Measurements from ENCODE around the gene TRA2B. TPM values are rescaled to one million over a fixed set of nuclear protein-coding genes. Genes with fewer than 3 reads are reported as not detected.

Gene TRA2B
- polyA plus RNA-seq, 1 donor from 2014 or later = 637 TPM

DNA sequence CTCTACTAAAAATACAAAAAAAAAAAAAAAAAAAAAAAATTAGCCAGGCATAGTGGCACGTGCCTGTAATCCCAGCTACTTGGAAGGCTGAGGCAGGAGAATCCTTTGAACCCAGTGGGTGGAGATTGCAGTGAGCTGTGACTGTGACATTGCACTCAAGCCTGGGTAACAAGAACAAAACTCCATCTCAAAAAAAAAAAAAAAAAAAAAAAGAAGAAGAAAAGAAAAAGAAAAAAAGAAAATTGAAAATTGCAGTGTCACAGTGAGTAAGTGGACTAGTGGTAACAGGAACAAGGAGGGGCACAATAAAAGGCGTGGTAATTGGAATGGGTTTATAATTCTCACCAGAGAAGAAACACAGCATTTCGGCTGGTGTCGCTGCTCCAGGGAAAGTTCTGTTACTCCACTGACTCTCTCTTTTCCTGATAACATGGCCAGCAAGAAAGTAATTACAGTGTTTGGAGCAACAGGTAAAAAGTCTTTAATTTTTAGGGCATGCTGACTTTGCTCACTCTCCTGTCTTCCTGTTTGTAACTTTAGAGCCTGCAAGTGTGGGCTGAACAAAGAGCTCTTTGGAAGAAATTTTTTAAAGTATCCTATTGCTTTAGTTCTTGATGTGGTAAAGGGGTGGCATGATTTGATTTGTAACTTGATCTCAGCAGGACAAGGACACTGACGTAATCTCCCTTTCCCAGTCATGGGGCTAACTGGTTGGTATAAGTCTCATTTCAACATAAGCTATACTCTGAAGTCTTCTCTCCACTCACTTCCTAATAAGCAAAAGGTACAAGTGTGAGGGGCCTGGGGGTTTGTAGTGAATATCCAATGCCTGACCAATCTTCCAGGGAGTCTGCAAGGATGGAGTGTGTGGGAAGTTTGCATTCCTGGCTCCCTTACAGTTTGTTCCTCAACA lies 22.1 kb upstream of the TRA2B start:
- Histone ChIP-seq H3K27ac (ENCODE audit: low read length) (no peak overlapping the region), H2AFZ (ENCODE audit: low read depth, low read length) (no peak overlapping the region), H3K4me3 (ENCODE audit: low read length) (no peak overlapping the region), H3K79me2 (replicated peaks; ENCODE audit: insufficient read depth, low read length) (no peaks in the 10 kb centered on the region), H3K9me2 (ENCODE audit: insufficient read depth, low read length) (no peaks in the 10 kb centered on the region), H3K27me3 (ENCODE audit: insufficient read depth, low read depth, low read length) (no peaks in the 10 kb centered on the region), H3K36me3 (ENCODE audit: insufficient read depth, low read length) (no peaks in the 10 kb centered on the region), H3K9ac (ENCODE audit: low read length) (no peak overlapping the region), H3K9me3 (ENCODE audit: low read length) (no peaks in the 10 kb centered on the region), H3K4me2 (ENCODE audit: low read length) (no peak overlapping the region), H4K20me1 (ENCODE audit: insufficient read depth) (no peaks in the 10 kb centered on the region), H3F3A (ENCODE audit: insufficient read depth, low read length, poor library complexity, severe bottlenecking) (no peaks in the 10 kb centered on the region)
- TF ChIP-seq EZH2 (IDR thresholded peaks at IDR 0.05; ENCODE audit: borderline replicate concordance, insufficient read depth, low read length, poor library complexity, severe bottlenecking) = no peak
- TF ChIP-seq MXI1 (conservative IDR thresholded peaks at IDR 0.05; ENCODE audit: poor library complexity, severe bottlenecking) = no peak

DNA sequence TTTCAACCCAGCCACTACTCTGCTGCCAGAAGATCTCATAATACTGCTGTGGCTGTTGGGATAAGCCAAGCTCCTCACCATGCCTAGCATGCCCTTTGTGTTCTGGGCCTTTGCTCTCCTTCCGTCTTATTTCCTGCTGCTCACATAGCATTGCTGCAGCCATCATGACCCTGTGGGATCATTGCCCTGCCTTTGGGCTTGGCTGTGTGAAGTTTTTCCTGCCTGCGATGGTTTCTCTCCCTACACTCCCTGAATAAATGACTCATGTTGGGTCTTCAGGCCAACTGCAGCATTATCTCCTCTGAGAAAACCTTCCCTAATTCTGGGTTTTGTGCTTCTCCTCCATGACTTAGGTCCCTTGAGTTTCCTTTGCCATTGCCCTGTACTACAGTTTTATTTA lies 20.8 kb upstream of the TRA2B start:
- H3K79me2 ChIP-seq (replicated peaks; ENCODE audit: insufficient read depth, low read length) = no peaks in the 10 kb centered on the region
- H3K4me3 ChIP-seq (ENCODE audit: low read length) = no peak overlapping the region

DNA sequence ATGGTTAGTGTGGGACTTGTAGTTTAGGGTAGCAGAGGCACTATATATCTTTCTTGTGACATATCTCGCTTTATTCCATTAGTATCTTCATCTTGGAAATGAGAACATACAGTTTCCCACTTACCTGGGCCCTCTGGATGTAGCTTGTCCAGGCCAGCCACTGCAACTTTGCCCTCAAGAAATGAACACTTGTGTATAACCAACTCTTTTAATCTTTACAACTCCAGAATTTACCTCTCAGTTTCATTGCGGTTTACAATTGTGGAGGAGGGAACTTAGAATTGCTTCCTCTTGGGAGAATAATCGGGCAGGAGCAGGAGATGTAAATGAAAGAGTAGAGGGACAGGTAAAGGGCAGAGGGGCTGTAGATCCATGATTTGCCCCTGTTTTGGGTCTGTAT lies 18.4 kb upstream of the TRA2B start:
- no peaks in the 10 kb centered on the region for H3K27me3 ChIP-seq (ENCODE audit: insufficient read depth, low read depth, low read length)
- H4K20me1 ChIP-seq (ENCODE audit: insufficient read depth) = no peaks in the 10 kb centered on the region
- H3K9me2 ChIP-seq (ENCODE audit: insufficient read depth, low read length) = no peaks in the 10 kb centered on the region
- no peaks in the 10 kb centered on the region for H3K36me3 ChIP-seq (ENCODE audit: insufficient read depth, low read length)
- no peak overlapping the region for H3K4me3 ChIP-seq (ENCODE audit: low read length)
- no peak overlapping the region for H3K4me2 ChIP-seq (ENCODE audit: low read length)
- H3K9ac ChIP-seq (ENCODE audit: low read length) = no peak overlapping the region
- H3K9me3 ChIP-seq (ENCODE audit: low read length) = no peaks in the 10 kb centered on the region
- no peak for TF ChIP-seq TAF1 (IDR thresholded peaks at IDR 0.05; ENCODE audit: low read depth)
- TF ChIP-seq EP300 (conservative IDR thresholded peaks at IDR 0.05; ENCODE audit: poor library complexity, severe bottlenecking) = no peak
- TF ChIP-seq, protein P1, sequence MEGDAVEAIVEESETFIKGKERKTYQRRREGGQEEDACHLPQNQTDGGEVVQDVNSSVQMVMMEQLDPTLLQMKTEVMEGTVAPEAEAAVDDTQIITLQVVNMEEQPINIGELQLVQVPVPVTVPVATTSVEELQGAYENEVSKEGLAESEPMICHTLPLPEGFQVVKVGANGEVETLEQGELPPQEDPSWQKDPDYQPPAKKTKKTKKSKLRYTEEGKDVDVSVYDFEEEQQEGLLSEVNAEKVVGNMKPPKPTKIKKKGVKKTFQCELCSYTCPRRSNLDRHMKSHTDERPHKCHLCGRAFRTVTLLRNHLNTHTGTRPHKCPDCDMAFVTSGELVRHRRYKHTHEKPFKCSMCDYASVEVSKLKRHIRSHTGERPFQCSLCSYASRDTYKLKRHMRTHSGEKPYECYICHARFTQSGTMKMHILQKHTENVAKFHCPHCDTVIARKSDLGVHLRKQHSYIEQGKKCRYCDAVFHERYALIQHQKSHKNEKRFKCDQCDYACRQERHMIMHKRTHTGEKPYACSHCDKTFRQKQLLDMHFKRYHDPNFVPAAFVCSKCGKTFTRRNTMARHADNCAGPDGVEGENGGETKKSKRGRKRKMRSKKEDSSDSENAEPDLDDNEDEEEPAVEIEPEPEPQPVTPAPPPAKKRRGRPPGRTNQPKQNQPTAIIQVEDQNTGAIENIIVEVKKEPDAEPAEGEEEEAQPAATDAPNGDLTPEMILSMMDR (IDR thresholded peaks at IDR 0.05; ENCODE audit: poor library complexity, severe bottlenecking) = no peak
- no peak for TF ChIP-seq POLR2AphosphoS5 (IDR thresholded peaks at IDR 0.05)
- TF ChIP-seq EZH2 (IDR thresholded peaks at IDR 0.05; ENCODE audit: borderline replicate concordance, insufficient read depth, low read length, poor library complexity, severe bottlenecking) = no peak
- TF ChIP-seq, protein P2, sequence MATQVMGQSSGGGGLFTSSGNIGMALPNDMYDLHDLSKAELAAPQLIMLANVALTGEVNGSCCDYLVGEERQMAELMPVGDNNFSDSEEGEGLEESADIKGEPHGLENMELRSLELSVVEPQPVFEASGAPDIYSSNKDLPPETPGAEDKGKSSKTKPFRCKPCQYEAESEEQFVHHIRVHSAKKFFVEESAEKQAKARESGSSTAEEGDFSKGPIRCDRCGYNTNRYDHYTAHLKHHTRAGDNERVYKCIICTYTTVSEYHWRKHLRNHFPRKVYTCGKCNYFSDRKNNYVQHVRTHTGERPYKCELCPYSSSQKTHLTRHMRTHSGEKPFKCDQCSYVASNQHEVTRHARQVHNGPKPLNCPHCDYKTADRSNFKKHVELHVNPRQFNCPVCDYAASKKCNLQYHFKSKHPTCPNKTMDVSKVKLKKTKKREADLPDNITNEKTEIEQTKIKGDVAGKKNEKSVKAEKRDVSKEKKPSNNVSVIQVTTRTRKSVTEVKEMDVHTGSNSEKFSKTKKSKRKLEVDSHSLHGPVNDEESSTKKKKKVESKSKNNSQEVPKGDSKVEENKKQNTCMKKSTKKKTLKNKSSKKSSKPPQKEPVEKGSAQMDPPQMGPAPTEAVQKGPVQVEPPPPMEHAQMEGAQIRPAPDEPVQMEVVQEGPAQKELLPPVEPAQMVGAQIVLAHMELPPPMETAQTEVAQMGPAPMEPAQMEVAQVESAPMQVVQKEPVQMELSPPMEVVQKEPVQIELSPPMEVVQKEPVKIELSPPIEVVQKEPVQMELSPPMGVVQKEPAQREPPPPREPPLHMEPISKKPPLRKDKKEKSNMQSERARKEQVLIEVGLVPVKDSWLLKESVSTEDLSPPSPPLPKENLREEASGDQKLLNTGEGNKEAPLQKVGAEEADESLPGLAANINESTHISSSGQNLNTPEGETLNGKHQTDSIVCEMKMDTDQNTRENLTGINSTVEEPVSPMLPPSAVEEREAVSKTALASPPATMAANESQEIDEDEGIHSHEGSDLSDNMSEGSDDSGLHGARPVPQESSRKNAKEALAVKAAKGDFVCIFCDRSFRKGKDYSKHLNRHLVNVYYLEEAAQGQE (IDR thresholded peaks at IDR 0.05; ENCODE audit: borderline replicate concordance) = no peak
- no peak for TF ChIP-seq MXI1 (conservative IDR thresholded peaks at IDR 0.05; ENCODE audit: poor library complexity, severe bottlenecking)
- no peak for TF ChIP-seq RAD21 (conservative IDR thresholded peaks at IDR 0.05)
- TF ChIP-seq SMC3 (conservative IDR thresholded peaks at IDR 0.05; ENCODE audit: poor library complexity) = no peak
- no peak overlapping the region for H3K27ac ChIP-seq (ENCODE audit: low read length)
- no peaks in the 10 kb centered on the region for H3F3A ChIP-seq (ENCODE audit: insufficient read depth, low read length, poor library complexity, severe bottlenecking)
- no peaks in the 10 kb centered on the region for H3K79me2 ChIP-seq (replicated peaks; ENCODE audit: insufficient read depth, low read length)
- H2AFZ ChIP-seq (ENCODE audit: low read depth, low read length) = no peak overlapping the region

More for the DNA sequence above, 20.8 kb upstream of the TRA2B start:
- Histone ChIP-seq H3K27me3 (ENCODE audit: insufficient read depth, low read depth, low read length) (no peaks in the 10 kb centered on the region), H3K27ac (ENCODE audit: low read length) (no peak overlapping the region), H3K9ac (ENCODE audit: low read length) (no peak overlapping the region), H4K20me1 (ENCODE audit: insufficient read depth) (no peaks in the 10 kb centered on the region), H3F3A (ENCODE audit: insufficient read depth, low read length, poor library complexity, severe bottlenecking) (no peaks in the 10 kb centered on the region), H3K9me3 (ENCODE audit: low read length) (no peaks in the 10 kb centered on the region), H3K9me2 (ENCODE audit: insufficient read depth, low read length) (no peaks in the 10 kb centered on the region), H3K4me2 (ENCODE audit: low read length) (no peak overlapping the region), H2AFZ (ENCODE audit: low read depth, low read length) (no peak overlapping the region), H3K36me3 (ENCODE audit: insufficient read depth, low read length) (no peaks in the 10 kb centered on the region)
- TF ChIP-seq, protein P1 (IDR thresholded peaks at IDR 0.05; ENCODE audit: poor library complexity, severe bottlenecking) = no peak
- no peak for TF ChIP-seq RAD21 (conservative IDR thresholded peaks at IDR 0.05)
